Cardiac septum (tissue), 1 donor: ENCODE results near the gene ADCY9. TPM values are rescaled to one million over a fixed set of nuclear protein-coding genes. Genes with fewer than 3 reads are reported as not detected.
"Not testable (repeated sequence)": the region's sequence is repeated elsewhere in the genome, so short reads cannot be mapped to it uniquely, and the experiment has no call there.

ENCODE experiments used
- DNase-seq: peaks from one replicate; pipeline ENCODE4 v3.0.0-alpha.2; 2020; ENCODE audit warnings: low spot score
- intact Hi-C: fragments of 100-400 bp; cut with DNase I; formaldehyde crosslinking; loops from one replicate; pipeline ENCODE4 v1.14.0; 2022
- total RNA-seq: library from RNA; stranded (reverse); fragmentation: NEBNext Ultra II Directional; extraction: Animal tissue kit (Norgen Biotek cat#: 25700); gene quantifications from one replicate; pipeline ENCODE4 v1.2.1, GENCODE V29; 2021
- donor health status: DM: no; HTN: no; CAD: no.

Gene ADCY9
- total RNA-seq, 1 donor from 2014 or later, result 44.0 TPM

DNA sequence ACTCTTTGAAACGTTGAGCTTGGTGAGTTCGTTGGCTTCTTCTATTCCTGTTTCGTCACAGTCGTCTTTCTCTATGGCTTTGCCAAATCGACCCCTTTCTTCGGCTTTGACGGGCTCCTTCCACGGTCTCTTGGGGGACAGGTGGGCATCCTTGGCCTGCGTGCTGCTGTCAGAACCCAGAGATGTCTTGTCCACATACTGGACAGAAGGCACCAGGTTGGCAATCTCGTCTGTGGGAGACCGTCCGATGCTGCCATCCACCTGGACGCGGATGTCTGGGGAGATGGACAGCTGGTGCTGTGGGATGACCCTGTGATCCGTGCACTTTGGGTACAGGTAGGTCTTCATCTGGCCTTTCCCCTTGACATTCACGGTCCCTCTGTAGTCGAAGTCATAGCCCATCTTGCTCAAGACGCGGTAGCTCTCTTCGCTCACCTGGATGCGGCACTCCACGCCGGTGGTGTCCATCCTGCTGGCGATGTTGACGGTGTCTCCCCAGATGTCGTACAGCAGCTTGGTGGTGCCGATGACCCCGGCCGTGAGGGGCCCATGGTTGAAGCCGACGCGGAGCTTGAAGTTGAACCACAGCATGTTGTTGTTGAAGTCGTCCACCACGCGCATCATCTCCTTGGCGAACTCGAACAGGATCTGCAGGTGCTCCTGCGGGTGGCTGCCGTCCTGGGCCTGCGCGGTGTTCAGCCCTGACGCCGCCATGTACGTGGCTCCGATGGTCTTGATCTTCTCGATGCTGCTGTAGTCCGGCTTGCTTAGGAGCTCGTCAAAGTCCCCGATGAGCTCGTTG lies 150.3 kb downstream of the ADCY9 start:
- intact Hi-C loops, result no loop called here
- no peak for DNase-seq

DNA sequence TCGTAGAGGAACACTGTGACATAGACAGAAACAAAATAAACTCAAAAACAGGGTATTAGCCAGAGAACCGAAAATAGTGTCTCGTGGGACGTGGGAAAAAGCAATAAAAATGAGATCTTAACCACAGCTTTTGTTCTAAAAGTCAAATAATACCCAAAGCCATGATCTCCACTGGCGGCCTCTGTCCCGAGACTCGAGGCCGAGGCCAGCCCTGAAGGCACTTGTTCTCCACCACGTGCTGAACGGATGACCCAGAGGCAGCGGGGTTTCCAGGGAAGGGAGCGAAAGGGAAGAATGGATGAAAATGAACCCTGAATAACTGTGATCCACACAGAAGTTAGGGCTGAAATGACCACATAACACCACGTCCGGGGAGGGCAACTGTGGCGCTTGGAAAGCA lies 150.9 kb downstream of the ADCY9 start:
- no peak for DNase-seq
- intact Hi-C loops, result no loop called here

DNA sequence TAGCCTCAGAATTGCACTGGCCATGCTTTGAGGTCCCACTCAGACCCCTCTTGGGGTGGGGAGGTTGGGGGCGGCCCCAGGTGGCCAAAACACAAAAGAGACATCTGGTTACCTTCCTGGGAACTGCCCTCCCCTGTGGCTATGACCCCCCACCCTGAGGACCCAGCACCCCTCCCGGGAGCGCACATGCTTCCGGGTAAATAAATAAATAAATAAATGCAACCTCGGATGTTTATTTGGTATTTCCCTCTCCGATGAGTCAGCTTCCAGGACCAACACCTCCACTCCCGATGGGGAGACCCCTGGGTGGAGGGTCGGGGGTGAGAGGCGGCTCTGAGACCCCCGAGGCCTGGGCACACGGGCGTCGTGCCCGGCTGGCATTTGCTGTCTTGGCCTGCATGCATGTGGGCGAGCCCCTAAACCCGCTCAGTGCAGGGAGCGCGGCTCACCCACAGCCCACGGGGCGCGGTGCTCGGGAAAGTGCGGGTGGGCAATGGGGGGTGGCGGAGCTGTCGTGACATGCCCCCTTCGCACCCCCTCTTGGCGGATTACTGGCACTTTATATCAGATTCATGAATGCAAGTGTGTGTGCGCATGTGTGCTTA lies 151.5 kb downstream of the ADCY9 start:
- DNase-seq, result no peak
- intact Hi-C loops, result no loop called here

DNA sequence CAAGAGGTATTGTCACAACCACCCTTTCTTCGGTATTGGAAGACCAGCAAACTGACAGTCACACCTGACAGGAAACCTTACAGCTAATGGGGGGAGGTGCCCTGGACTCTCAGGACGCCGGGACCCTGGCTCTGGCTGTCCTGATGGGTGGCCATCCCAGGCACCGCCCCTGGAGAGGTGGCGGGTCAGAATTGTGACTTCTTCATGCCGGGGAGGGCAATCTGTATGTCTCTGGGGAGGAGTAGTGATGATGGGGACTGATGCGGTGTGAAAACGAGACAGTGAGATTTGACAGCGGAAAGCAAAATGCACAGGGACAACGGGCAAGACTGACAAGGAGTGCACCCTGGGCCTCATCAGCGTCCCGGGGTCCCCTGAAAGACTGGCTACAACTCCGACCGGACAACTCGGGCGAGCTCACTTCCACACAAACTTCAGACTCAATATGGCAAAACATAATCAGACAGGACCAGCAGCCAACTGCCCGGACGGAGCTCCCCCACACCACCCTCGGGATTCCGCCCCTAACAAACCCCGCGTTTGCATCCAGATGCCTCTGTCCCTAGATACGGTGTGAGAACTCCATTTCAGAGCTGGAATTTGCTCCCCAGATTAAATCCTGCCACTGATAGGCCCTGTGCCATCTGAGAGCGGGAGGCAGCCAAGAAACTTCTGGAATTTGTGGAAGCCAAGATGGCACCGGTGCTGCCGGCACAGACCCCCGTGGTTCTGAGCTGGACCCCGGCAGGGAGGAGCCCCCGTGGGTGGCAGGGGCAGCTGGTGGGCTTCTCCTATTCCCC lies 152.2 kb downstream of the ADCY9 start:
- DNase-seq, result no peak
- intact Hi-C loops, result no loop called here

DNA sequence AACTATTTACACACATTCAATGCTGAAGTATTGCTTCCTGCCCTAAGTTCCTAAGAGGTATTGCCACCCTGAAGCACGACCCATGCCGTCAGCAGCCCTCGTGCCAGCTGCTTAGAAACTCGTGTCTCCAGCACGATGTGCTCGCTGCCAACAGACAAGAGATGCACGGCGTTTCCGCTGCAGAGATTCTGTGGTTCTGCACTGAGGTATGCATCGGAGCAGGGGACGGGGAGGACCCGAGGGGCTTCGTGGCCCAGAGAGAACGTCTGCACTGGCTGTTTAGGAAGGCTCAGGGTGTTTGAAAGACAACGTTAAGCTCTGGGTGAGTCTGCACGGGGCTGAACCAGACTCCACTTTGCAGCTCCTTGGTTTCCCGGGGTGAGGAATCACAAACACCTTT lies 153.0 kb downstream of the ADCY9 start:
- no peak for DNase-seq
- intact Hi-C loops, result no loop called here

DNA sequence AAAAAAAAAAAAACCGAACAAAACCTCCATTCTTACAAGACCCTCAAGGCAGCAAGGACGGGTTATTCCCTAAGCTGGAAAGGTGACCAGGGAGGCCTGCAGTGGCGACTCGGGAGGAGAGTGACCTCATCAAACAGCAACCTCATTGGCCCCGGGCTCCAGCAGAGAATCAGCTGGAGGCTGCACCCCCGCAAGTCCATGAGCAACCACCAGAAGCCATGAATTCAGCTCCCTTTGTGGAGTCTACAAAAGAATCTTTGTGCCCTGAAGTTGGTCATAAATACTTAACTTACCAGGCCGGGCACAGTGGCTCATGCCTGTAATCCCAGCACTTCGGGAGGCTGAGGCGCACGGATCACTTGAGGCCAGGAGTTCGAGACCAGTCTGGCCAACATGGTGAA lies 154.8 kb downstream of the ADCY9 start:
- intact Hi-C loops, result no loop called here
- DNase-seq, result no peak

DNA sequence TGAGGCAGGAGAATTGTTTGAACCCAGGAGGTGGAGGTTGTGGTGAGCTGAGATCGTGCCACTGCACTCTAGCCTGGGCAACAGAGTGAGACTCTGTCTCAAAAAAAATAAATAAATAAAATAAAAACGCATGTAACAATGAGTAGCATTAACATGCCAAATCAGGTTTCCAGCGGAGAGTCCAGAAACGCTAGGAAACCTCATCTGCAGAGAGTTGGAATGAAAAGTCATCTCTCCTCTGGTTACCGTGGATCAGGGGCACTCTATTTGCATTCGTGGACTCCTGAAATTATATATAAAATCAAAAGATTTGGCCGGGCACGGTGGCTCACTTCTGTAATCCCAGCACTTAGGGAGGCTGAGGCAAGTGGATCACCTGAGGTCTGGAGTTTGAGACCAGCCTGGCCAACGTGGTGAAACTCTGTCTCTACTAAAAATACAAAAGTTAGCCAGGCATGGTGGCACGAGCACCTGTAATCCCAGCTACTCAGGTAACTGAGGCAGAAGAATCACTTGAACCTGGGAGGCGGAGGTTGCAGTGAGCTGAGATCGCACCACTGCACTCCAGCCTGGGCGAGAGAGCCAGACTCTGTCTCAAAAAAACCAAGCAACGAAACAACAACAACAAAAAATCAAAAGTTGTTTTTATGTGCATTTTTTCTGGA lies 156.2 kb downstream of the ADCY9 start:
- intact Hi-C loops, DNase-seq: not testable (repeated sequence)

DNA sequence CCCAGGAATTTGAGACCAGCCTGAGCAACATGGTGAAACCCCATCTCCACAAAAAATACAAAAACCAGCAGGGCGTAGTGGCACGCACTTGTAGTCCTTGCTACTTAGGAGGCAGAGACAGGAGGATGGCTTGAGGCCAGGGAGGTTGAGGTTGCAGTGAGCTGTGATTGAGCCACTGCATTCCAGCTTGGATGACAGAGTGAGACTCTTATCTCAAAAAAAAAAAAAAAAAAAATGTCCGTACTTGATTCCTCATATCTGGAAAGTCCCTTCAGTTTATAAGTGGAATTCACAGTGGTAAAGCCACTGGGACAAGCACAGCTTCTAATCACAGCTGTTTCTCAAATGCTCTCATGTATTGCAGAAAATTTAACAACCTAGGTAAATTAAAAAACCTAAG lies 157.1 kb downstream of the ADCY9 start:
- intact Hi-C loops, result no loop called here
- no peak for DNase-seq

DNA sequence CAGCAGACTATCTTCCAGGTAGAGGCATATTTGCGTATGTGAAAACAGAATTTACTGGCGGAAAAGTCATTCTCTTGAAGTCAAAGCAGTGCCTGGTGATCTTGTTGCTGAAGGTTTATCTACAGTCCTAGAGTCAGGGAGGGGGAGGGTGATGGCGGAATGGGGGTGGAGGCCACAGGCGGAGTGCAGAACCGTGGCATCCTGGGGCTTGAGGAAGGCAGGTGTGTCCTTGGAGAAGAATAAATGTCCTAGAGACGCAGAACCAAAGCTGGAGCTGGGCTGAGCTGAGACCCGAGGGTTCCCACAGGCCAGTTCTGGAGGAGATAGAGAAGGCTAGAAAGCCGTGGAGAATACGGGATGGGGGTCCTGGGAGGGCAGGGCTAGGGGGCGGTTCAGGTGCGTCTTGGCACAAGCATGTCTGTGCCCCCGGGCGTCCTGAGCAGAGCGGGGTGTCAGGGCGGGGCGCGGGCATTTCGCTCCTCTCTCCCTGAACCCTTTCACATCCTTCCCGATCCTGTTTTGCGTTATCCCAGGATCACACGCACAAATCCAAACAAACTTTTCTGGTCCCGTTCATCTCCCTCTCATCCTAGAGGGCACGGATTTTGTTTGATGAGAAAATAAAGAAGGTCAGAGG lies 158.8 kb downstream of the ADCY9 start:
- DNase-seq, result no peak
- intact Hi-C loops, result no loop called here

DNA sequence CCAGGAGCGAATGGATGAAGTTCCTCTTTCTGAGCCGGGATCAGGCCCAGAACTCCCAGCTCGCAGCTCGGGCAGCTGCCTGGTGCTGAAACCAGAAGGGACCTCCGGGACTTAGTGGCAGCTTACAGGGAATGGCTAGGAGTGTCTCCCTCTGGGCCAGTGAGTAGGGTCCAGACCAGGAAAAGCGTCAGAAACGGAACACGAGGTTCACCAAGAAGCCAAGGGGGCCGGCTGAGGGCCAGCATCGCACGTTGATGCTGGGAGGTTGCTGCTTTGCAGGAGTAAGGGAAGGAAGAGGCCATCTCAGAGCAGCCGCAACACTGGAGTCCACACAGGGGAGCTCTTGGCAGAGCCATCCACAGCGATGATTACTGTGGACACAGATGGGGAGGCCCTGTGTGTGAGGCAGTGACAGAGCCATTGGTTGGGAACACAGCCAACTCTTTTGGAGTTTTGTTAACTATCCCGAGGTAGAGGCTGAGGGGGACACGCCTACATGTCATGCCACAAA lies 161.8 kb downstream of the ADCY9 start:
- intact Hi-C loops, result no loop called here
- peak; percentile 70 for DNase-seq

DNA sequence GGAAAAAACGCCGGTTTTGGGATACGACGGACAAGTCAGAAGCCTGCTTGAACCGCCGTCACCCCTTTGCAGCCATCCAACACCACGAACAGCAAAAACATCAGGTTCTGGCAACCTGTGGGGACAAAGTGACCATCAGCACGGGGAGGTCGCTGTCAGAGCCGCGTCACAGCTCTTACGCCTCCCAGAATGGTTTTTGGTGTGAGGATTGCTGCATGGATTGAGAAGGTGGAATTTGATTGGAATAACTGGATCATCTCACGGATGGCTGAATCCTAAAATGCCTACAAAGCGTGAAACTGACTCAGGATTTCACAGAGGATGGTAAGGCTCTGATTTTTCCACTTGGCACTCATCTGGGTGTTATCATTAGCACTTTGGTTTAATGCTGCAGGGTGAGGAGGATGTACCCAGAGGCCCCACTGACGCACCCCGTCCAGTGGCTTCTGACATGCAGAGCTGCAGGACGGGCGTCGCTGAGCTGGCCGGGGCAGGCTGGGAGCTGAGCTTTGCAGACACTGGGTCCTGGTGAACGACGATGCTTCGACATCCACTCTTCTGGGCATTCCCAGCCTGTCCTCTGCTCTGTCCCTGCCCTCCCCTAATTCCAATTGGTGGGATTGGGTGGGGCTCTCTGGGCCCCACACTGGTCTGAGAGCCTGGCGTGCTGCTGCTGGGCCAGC lies 162.4 kb downstream of the ADCY9 start:
- DNase-seq, result peak; percentile 49
- intact Hi-C loops, result no loop called here

DNA sequence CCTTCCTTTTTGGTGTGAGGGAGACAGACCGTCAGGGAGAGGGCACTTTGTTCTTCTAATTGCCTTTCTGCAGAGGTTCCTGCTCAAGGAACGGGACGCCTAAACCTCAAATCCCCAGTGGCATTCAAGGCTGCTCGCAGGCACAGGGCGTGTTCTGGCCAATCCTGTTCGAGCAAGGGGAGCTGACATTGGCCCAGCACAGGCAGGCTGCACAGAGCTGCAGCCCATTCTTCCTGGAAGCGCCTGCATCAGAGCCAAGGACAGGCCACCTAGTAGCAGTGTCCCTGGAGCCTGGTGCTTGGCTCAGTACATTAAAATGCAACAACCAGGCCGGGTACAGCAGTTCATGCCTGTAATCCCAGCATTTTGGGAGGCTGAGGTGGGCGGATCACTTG lies 163.5 kb downstream of the ADCY9 start:
- DNase-seq, result peak; percentile 87
- intact Hi-C loops, result no loop called here

DNA sequence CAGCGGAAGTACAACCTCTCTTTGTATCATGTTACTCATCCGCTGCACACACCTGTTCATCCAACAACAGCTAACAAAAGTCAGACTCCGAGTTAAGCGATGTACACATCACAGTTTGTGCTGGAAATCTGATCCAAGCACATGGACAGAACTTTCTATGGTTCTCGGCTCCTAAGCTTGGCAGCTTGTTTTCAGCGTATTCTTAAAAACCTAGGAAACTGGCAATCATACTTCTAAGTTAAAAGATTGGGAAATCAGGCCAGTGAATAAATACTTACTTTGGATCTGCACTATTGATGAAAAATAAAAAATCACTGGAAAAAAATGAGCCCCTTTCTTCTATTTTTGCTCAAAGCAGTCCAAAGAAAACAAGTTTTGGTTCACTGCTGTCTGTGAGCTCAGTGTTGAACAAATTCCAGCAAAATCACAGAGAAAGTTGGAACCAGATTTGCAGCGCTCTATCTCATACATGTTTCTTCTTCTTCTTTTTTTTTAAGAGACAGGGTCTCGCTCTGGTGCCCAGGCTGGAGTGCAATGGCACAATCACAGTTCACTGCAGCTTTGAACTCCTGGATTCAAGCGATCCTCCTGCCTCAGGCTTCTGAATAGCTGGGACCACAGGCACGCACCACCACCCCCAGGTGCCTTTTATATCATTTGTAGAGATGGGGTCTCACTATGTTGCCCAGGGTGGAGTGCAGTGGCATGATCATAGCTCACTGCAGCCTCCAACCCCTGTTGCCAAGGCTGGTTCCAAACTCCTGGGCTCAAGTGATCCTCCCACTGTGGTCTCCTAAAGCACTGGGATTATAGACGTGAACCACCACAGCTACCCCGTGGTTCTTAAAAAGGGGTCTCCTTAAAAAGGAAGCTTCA lies 164.1 kb downstream of the ADCY9 start:
- intact Hi-C loops, result no loop called here
- DNase-seq, result peak; percentile 54

DNA sequence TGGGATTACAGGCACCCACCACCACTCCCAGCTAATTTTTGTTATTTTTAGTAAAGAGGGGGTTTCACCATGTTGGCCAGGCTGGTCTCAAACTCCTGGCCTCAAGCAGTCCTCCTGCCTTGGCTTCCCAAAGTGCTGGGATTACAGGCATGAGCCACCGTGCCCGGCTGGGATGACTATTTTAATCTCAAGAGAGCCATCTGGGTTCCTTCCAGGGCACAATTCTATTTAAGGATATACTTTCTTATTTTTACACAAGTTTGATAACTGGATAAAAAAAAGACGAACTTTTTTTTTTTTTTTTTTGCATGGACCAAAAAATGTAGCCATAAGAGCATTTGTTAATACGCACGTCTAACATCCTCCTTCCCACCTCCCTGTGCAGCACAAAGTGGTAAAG lies 164.9 kb downstream of the ADCY9 start:
- intact Hi-C loops, DNase-seq: not testable (repeated sequence)

DNA sequence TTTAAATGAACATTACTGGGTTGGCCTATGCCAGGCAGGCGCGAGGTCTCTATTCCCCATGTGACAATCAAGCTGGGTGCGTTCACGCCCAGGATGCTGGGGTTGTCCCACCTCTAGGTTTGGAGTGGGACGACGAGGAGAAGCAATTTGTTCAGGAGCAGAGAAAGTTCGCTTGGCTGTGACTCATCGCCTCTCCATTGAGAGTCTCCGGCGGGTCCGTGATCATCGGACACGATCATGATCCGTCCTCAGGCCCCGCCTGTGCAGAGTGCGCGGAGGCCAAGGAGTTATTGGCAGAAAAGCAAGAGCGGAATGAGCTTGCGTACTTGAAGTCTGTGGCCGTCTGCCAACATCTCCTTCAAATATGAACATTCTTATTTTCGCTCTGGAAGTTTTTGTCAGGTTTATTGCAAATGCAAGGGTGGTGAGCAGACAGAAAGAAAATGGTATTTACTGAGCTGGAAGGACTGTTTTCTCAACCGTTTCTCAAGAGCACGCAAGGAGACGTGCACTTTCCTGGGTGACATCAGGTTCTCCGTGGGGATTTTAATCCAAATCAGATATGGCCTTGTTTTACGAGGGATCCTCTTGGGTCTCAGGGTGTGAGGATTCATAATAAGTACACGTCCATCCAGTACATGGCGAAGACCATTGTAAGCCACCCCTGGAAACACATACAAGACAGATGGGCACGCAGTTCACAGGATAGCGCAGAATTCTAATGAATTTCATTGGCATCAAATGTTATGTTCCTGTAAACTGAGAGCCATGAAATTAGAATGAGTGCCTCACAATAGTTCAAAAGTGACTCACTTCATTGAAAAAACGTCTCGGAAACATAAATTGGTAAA lies 165.7 kb downstream of the ADCY9 start:
- DNase-seq, result peak; percentile 88
- intact Hi-C loops, result no loop called here

DNA sequence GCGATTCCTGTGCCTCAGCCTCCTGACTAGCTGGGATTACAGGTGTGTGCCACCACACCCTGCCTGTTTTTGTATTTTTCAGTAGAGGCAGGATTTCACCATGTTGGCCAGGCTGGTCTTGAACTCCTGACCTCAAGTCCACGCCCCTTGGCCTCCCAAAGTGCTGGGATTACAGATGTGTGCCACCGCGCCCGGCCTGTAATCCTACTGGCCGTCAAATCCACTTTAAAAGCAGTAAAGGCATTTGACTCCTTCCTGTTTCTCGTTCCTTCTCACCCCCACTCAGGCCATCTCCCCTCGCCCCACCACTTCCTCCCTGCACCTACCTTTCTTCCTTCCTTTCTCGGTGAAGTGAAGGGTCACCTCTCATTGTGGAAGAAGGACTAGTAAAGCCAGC lies 166.3 kb downstream of the ADCY9 start:
- intact Hi-C loops, result no loop called here
- DNase-seq, result no peak

DNA sequence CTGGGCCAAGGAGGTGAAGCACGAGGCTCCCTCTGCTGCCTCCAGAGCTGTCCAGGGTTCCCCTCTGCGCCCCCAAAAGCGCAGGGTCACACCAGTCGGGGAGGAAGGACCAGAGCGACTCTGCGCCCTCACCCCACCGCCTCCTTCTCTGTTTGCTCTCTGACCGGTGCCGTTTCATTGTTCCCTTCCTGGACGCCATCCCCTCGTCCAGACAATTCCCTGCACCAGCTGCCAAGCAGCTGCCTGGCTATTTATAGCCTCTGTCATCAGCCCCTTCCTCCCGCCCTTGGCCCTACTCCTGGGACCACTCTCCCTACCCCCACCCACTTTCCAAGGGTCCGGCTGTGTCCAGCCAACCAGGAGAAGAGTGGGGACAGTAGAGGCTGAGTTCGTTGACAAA lies 167.0 kb downstream of the ADCY9 start:
- DNase-seq, result no peak
- intact Hi-C loops, result no loop called here
